LNCaP clone FGC (cell line): ENCODE data around the gene IFITM10.

Experiments used
- DNase-seq: peaks from one replicate; pipeline ENCODE4 v3.0.0-alpha.2; 2011; ENCODE audit warnings: low read depth
- H3K4me3 ChIP-seq: 2 replicates; pipeline ENCODE4 v1.5.1; 2011; ENCODE audit warnings: mild to moderate bottlenecking, low read depth, low read length, control low read depth
- TF ChIP-seq, protein P1 (sequence below): IDR thresholded peaks from 2 replicates; pipeline ENCODE4 v1.5.1; 2012; ENCODE audit warnings: mild to moderate bottlenecking; ENCODE audit not compliant: control insufficient read depth, insufficient read depth; ENCODE audit errors: extremely low read depth

Gene IFITM10

DNA sequence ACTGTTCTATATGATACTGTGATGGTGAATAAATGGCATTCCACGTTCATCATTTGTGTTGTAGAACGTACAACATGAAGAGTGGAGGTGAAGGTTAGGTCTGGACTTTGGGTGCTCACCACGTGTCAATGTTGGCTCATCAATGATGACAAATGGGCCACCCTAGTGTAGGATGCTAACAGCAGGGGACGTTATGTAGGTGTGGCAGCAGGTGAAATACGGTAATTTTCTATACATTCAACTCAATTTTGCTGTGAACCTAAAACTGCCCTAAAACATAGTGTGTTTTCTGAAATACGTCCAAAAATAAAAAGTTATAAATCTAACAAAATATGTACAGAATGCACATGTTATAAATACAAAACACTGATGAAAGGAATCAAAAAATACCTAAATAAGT, 47.2 kb downstream of the IFITM10 start:
- DNase-seq = no peak
- H3K4me3 ChIP-seq = no peak overlapping the region

DNA sequence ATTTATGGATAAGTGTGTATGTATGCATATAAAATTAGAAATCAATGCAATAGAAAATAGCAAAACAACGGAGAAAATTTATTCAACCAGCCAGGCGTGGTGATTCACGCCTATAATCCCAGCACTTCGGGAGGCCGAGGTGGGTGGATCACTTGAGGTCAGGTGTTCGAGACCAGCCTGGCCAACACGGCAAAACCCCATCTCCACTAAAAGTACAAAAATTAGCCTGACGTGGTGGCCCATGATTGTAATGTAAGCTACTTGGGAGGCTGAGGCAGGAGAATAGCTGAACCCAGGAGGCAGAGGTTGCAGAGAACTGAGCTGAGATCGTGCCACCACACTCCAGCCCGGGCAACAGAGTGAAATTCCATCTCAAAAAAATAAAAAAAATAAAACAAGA, 47.9 kb downstream of the IFITM10 start:
- H3K4me3 ChIP-seq = no peak overlapping the region
- TF ChIP-seq, protein P1, sequence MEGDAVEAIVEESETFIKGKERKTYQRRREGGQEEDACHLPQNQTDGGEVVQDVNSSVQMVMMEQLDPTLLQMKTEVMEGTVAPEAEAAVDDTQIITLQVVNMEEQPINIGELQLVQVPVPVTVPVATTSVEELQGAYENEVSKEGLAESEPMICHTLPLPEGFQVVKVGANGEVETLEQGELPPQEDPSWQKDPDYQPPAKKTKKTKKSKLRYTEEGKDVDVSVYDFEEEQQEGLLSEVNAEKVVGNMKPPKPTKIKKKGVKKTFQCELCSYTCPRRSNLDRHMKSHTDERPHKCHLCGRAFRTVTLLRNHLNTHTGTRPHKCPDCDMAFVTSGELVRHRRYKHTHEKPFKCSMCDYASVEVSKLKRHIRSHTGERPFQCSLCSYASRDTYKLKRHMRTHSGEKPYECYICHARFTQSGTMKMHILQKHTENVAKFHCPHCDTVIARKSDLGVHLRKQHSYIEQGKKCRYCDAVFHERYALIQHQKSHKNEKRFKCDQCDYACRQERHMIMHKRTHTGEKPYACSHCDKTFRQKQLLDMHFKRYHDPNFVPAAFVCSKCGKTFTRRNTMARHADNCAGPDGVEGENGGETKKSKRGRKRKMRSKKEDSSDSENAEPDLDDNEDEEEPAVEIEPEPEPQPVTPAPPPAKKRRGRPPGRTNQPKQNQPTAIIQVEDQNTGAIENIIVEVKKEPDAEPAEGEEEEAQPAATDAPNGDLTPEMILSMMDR = no peak
- DNase-seq = no peak

More for the DNA sequence above, 47.2 kb downstream of the IFITM10 start:
- TF ChIP-seq, protein P1 = no peak

DNA sequence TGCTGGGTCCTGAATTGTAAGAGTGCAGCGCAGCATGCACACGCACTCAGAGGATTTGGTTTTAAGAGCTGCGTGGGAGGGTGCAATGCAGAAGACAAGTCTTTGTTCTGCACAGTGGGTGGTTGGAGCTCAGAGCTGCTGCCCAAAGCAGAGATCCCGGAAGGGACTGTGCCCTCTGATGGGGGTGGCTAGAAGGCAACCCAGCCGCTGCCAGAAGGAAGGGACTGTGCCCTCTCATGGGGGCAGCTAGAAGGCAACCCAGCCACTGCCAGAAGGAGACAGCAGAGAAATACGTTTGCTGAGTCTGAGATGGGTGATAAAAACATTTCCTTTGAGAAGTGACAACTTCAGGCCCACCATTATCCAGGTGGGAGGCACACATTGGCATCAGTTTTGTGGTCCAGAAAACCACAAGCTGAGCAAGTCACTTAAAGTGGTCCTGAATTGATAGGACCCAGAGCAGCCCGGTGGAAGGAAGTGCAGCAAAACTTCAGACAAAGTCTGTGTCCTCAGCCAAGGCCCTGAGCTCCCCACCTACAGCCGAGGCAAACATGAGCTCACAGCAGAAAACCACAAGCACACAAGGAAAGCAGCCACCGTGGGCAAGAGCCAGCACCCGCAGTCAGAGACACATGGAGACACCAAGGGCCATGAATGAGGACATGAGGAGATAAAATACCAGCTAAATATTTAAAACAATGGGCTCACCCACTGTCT, 49.1 kb downstream of the IFITM10 start:
- TF ChIP-seq, protein P1 = no peak
- no peak overlapping the region for H3K4me3 ChIP-seq
- DNase-seq = no peak

DNA sequence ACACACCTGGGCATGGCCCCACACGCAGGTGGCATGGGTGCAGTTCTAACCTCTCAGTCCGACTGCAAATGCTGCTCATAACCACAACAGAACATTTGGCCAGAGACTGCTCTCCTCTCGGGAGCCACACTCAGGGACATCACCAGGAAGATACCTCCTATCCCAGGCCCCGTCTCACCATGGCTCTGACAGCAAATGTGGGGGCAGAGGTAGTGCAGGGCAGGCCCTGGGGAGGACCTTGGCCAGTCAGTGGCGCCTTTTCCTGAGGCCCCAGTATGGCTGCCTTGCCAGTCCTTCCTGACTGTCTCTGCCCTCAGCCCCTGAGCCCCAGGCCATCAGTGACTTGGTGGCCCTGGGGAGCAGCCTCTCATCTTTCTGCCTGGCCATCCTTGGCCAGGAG, 50.6 kb downstream of the IFITM10 start:
- no peak for DNase-seq
- no peak overlapping the region for H3K4me3 ChIP-seq
- TF ChIP-seq, protein P1 = no peak

DNA sequence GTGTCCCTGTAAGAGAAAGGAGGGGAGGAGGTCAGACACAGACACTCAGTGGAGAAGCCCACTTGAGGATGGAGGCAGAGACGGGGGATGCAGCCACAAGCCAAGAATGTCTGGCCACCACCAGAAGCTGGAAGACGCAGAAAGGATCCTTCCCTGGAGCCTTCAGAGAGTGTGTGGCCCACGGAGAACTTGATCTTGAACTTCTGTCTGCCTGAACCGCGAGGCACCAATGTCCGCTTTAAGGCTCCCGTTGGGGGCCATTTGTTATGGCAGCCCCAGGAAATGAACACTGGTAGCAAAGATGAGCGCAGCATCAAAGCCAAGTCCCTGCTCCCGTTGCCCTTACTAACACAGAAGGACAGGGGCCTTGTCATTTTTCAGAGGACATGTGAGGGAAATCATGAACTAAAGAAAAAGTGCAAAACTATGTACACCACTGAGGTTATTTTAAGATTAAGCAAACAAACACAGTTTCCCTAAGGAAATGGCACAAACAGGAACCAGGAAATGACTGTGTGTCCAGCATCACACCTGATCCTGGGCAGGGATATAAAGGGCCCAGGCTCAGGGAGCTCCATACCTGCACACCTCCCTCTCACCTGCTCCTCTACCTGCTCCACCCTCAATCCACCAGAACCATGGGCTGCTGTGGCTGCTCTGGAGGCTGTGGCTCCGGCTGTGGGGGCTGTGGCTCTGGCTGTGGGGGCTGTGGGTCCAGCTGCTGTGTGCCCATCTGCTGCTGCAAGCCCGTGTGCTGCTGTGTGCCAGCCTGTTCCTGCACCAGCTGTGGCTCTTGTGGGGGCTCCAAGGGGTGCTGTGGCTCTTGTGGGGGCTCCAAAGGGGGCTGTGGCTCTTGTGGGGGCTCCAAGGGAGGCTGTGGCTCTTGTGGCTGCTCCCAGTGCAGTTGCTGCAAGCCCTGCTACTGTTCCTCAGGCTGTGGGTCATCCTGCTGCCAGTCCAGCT, 53.5 kb downstream of the IFITM10 start, which contains the start of gene KRTAP5-6:
Gene KRTAP5-6 (plus strand): TSS at position 588 of the 963 bp plus-strand sequence. CDS start 51 bp downstream, at position 639.
- DNase-seq = no peak
- TF ChIP-seq, protein P1 = no peak
- no peak within 1 kb of the TSS for H3K4me3 ChIP-seq

DNA sequence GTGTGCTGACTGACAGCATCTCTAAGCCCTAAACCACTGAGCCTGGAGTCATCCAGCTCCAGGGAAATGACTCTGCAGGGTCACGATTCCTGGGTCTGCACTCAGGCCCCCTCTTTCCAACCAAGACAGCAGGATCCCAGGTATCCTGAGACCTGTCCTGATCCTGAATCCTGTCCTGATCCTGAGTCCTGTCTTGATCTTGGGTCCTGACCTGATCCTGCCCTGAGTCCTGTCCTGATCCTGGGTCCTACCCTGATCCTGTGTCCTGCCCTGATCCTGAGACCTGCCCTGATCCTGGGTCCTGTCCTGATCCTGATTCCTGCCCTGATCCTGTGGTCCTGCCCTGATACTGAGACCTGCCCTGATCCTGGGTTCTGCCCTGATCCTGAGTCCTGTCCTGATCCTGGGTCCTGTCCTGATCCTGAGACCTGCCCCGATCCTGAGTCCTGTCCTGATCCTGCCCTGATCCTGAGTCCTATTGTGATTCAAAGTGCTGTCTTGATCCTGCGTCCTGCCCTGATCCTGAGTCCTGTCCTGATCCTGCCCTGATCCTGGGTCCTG, 54.8 kb downstream of the IFITM10 start:
- no peak overlapping the region for H3K4me3 ChIP-seq
- DNase-seq = no peak
- TF ChIP-seq, protein P1 = no peak
